ENCODE measurements around the gene ELMO2.

Gene ELMO2

DNA sequence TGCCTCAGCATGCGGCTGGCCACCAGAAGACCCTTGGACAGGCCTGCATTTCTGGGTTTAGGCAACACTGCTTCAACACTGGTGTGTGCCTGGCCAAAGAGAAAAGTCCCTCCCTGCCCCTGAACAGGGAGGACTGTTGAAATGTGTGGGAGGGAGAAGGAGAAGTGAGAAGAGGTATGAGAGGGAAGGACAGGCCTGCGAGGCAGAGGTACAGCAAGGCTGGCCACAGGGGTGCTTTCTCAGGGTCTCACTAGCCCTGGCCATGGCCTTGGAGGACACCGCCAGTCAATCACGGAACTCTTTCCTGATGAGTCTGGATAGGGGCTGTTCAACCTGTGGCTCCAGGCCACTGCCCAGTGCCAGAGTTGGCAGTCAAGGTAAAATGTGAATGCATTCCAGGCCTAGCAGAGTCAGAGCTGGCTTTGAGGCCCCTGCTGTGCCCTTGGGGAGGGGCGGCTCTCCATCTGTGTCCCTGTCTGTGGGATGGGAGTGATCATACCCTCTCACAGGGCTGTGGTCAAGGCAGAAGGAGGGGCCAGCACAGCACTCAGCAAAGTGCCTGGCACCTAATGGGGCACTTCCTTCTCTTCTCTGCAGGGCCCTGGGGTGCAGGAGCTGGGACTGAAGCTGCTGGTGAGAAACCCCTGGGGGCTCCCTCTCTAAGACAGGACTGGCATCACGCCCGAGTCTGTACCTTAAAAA lies 54.9 kb downstream of the ELMO2 start:
- no peak overlapping the region for H3K4me2 ChIP-seq (ENCODE audit: low read length)
- no peak overlapping the region for H3K27ac ChIP-seq (ENCODE audit: low read depth, low read length)
- no peaks in the 10 kb centered on the region for H3K27me3 ChIP-seq (ENCODE audit: control insufficient read depth, low read length)
- H3K9me3 ChIP-seq (ENCODE audit: control insufficient read depth, insufficient read depth, low read length): no peaks in the 10 kb centered on the region
- H3K79me2 ChIP-seq (ENCODE audit: control insufficient read depth, low read length): no peaks in the 10 kb centered on the region
- H3F3A ChIP-seq (ENCODE audit: control insufficient read depth, insufficient read depth): no peaks in the 10 kb centered on the region
- peaks cover 11% of the 10 kb centered on the region for H3K36me3 ChIP-seq (ENCODE audit: control insufficient read depth, low read length)
- no peak overlapping the region for H3K4me3 ChIP-seq (ENCODE audit: low read length)
- no peaks in the 10 kb centered on the region for H4K20me1 ChIP-seq (ENCODE audit: control insufficient read depth, insufficient read depth, low read depth, low read length)
- peaks cover 24% of the 10 kb centered on the region for H3K4me1 ChIP-seq (ENCODE audit: control insufficient read depth, low read length)
- no peaks in the 10 kb centered on the region for H3K9me2 ChIP-seq (replicated peaks; ENCODE audit: control insufficient read depth, low read length)
- TF ChIP-seq CTCF (IDR thresholded peaks at IDR 0.05; ENCODE audit: low read depth, low read length, poor library complexity, severe bottlenecking) (no peak), EZH2phosphoT487 (IDR thresholded peaks at IDR 0.05; ENCODE audit: borderline replicate concordance, low read length) (no peak)

DNA sequence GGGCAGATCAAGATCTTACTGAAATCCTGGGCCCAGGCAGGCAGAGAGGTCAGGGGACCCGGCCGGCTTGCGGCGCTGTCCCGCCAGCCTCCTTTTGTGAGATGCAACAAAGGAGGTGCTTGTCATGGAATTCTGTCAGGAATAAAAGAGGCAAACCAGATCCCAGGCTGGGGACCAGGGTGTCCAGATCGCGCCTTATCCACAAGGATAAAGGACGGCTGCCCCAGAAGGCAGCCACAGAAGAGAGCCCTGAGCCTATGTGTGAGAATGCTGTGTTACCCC lies 55.5 kb downstream of the ELMO2 start:
- H4K20me1 ChIP-seq (ENCODE audit: control insufficient read depth, insufficient read depth, low read depth, low read length): no peaks in the 10 kb centered on the region
- H3K4me1 ChIP-seq (ENCODE audit: control insufficient read depth, low read length): peaks cover 24% of the 10 kb centered on the region
- no peaks in the 10 kb centered on the region for H3K79me2 ChIP-seq (ENCODE audit: control insufficient read depth, low read length)
- TF ChIP-seq CTCF (IDR thresholded peaks at IDR 0.05; ENCODE audit: low read depth, low read length, poor library complexity, severe bottlenecking): no peak
- no peak for TF ChIP-seq EZH2phosphoT487 (IDR thresholded peaks at IDR 0.05; ENCODE audit: borderline replicate concordance, low read length)
- no peaks in the 10 kb centered on the region for H3F3A ChIP-seq (ENCODE audit: control insufficient read depth, insufficient read depth)
- H3K27me3 ChIP-seq (ENCODE audit: control insufficient read depth, low read length): no peaks in the 10 kb centered on the region
- H3K4me3 ChIP-seq (ENCODE audit: low read length): no peak overlapping the region
- no peaks in the 10 kb centered on the region for H3K9me2 ChIP-seq (replicated peaks; ENCODE audit: control insufficient read depth, low read length)
- H3K4me2 ChIP-seq (ENCODE audit: low read length): peak overlapping the region; percentile 57; the same call in 1 of the 2 replicates
- no peaks in the 10 kb centered on the region for H3K9me3 ChIP-seq (ENCODE audit: control insufficient read depth, insufficient read depth, low read length)
- no peak overlapping the region for H3K27ac ChIP-seq (ENCODE audit: low read depth, low read length)
- H3K36me3 ChIP-seq (ENCODE audit: control insufficient read depth, low read length): peaks cover 11% of the 10 kb centered on the region

- Histone ChIP-seq H3K4me2 (ENCODE audit: low read length) (peak overlapping the region; percentile 57), H3K4me1 (ENCODE audit: control insufficient read depth, low read length) (peaks cover 24% of the 10 kb centered on the region), H3K27ac (ENCODE audit: low read depth, low read length) (peak overlapping the region; percentile 40)
These were observed 56.0 kb downstream of the ELMO2 start for GRCh38 chr20:46350201-46350985.

More at GRCh38 chr20:46350201-46350985, 56.0 kb downstream of the ELMO2 start:
- no peak for TF ChIP-seq EZH2phosphoT487 (IDR thresholded peaks at IDR 0.05; ENCODE audit: borderline replicate concordance, low read length)
- no peak for TF ChIP-seq CTCF (IDR thresholded peaks at IDR 0.05; ENCODE audit: low read depth, low read length, poor library complexity, severe bottlenecking)
- Histone ChIP-seq H3F3A (ENCODE audit: control insufficient read depth, insufficient read depth) (no peaks in the 10 kb centered on the region), H3K9me3 (ENCODE audit: control insufficient read depth, insufficient read depth, low read length) (no peaks in the 10 kb centered on the region), H3K27me3 (ENCODE audit: control insufficient read depth, low read length) (no peaks in the 10 kb centered on the region), H3K4me3 (ENCODE audit: low read length) (peak overlapping the region; percentile 28), H3K79me2 (ENCODE audit: control insufficient read depth, low read length) (no peaks in the 10 kb centered on the region), H3K9me2 (replicated peaks; ENCODE audit: control insufficient read depth, low read length) (no peaks in the 10 kb centered on the region), H3K36me3 (ENCODE audit: control insufficient read depth, low read length) (peaks cover 11% of the 10 kb centered on the region), H4K20me1 (ENCODE audit: control insufficient read depth, insufficient read depth, low read depth, low read length) (no peaks in the 10 kb centered on the region)
